ENCODE measurements around the gene FSTL1.
A peak's percentile ranks its signal among the peaks of the same experiment; 100 is the strongest.

Gene FSTL1, protein sequence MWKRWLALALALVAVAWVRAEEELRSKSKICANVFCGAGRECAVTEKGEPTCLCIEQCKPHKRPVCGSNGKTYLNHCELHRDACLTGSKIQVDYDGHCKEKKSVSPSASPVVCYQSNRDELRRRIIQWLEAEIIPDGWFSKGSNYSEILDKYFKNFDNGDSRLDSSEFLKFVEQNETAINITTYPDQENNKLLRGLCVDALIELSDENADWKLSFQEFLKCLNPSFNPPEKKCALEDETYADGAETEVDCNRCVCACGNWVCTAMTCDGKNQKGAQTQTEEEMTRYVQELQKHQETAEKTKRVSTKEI

DNA sequence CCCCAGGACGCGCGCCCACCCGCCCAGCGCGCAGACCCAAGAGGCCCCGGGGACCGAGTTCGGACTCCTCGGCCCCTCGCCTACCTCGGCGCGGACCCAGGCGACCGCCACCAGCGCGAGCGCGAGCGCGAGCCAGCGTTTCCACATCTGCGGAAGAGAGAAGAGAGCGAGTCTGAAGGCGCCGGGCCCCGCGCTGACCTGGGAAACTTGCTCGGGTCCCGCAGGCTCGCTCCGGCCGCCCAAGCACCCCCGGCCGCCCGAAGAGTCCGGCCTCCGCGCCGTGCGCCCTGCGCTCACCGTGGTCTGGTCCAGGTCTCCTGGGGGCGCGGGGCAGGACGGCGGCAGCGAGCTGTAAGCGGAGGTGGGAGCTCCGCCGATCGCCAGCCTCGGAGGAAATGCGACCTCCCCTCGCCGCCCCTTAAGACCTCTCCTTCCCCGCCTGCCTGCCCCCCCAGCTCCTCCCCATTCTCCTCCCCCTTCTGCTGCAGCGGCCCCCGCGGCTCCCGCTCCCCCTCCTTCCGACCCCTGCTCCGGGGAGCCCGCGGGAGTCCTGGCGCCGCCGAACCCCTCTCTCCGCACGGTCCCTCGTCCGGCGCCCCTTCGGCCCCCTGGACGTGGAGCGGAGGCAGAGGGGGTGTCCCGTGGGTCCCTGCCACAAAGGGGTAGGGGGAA is at the start of gene FSTL1:
TSS of gene FSTL1 (minus strand) at position 393 of the 672 bp plus-strand sequence. CDS start at position 147, 246 bp downstream.
- peak; percentile 91 for DNase-seq

DNA sequence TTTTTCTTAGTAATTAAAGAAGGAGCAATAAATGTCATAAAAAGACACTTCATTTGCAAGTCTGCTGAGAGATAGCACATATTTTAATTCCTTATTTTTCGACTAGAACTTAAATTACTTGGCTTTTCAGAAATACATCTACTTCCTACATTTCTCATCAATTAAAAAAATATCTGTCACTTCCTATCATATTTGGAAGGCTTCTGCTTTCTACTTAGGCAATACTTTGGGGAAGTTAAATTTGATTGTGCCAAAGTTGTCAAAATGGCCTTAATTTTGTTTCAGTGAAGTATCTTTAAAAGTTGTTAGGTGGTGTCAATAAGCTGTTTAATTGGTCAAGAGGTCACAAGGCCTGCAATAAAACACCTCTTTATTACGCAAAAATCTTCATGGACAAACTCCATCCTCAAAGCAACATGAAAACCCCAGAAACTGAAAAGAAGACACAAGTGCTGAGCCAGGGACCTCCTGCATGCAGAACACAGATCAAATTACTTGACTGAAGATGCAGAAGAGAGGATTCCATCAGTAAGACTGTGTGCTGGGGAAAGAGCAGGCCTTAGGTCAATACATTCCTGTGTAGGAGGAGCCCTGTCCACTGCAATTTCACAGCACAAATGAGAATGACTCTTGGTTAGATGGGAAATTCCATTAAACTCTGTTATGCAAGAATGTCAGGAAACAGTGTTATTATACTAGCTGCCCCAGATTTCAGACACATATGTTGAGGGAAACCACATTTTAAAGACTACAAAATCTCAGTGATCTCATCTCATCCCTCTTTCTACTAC is 48.0 kb upstream of the FSTL1 start:
- DNase-seq, result peak; percentile 57

DNA sequence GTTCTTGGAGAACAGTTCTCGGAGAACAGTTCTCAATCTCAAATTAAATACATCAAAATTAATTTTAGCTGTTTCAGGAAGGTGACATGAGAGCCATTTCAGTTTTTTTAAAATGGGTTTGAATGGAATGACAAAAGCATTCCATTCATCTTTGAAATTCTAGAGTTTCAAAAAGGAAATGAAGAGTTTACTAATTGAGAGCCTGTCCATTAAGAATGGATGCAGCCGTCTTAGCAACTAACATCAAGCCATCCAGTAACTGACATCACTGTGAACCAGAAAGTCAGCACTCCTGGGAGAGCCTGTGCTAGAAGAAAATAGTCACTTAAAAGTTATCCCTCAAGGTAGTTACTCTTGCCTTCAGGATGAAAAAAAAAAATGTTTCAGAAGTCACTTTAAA is 47.0 kb upstream of the FSTL1 start:
- DNase-seq, result no peak

DNA sequence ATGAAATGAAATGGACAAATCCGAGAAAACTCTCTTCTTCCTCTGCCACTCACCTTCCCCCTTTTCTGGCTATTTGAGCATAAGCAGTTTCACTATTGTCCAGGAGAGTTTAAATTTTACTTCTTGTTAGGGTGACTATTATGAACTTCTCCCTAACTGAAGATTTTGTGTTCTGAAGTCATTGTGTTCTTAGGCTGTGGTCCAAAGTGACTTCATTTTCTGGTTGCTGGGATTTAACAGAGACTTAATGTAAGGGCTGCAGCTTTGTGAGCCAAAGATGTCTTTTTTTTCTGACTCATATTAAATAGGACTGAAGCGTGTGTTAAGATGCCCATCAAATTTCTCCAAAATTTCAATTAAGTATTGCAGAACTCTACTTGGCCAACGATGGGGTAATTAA is 46.5 kb upstream of the FSTL1 start:
- DNase-seq, result peak; percentile 49

DNA sequence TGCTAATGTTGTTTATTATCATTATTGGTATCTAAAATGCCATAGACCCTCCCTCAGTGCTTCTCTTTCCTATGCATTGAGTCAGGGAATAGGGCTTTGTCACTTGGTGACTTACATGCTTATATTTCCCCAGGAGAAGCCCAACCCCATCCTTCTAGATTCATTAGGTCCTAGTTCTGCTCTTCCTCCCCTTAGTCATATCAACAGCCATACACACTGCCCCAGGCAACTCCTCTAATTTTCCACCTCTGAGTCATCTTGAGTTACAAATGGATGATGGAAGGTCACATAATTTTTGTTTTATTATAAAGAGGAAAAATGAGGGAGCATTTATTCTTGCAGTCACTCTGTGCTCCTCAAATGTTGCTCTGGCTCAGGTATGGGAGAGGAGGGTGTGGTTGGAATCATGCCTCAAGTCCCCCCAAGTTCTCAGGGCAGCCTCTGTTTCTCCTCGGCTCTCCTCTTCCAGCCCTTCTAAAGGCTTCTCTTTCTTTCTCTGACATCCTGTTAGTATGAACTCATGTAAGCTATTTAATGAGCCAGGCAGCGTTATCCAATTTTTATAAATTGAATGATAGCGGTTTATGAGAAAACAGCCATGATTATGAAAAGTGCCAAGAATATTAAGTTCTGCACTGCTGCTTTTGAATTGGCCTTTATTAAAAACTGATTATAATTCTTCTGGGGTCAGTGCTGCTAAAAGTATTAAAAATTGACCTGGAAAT is 45.6 kb upstream of the FSTL1 start:
- no peak for DNase-seq

DNA sequence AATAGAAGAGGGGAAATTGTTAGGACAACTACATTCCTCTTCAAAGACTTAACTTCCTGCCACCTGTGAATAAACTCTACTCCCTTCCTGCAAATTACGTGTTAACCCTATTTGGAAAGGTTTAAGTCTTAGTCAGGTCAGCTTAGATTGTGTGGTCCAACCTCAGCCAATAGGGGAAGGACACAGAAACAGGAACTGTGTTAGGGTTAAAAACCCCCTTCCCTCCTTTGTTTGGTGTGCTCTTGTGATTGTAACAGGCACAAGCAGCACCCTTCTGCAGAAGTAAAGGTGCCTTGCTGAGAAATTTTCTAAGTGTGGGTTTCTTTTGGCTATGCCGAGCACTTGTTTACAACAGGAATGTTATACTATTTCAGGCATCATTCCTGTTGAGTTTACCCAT is 45.0 kb upstream of the FSTL1 start:
- DNase-seq, result no peak

DNA sequence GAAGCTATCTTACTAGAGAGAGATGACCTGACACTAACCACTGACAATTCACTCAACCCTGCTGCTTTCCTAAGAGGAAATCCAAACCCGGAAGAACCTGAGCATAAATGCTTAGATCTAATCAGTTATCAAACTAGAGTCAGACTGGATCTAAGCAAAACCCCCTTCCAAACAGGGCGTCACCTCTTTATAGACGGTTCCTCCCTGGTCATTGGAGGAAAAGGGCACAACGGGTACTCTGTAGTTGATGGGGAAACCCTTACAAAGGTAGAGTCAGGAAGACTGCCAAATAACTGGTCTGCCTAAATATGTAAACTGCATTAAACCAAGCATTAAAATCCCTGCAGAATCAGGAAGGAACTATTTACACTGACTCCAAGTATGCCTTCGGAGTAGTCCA is 41.3 kb upstream of the FSTL1 start:
- no peak for DNase-seq

DNA sequence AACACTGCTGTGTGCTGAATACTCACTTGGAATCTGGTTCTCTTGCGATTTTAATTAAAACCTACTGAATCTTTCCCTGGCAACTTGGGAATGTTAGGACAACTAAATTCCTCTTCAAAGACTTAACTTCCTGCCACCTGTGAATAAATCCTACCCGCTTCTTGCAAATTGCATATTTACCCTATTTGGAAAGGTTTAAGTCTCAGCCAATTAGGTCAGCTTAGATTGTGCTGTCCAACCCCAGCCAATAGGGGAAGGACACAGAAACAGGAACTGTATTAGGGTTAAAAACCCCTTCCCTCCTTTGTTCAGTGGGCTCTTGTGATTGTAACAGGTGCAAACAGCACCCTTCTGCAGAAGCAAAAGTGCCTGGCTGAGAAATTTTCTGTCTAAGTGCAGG is 38.6 kb upstream of the FSTL1 start:
- DNase-seq, result no peak

DNA sequence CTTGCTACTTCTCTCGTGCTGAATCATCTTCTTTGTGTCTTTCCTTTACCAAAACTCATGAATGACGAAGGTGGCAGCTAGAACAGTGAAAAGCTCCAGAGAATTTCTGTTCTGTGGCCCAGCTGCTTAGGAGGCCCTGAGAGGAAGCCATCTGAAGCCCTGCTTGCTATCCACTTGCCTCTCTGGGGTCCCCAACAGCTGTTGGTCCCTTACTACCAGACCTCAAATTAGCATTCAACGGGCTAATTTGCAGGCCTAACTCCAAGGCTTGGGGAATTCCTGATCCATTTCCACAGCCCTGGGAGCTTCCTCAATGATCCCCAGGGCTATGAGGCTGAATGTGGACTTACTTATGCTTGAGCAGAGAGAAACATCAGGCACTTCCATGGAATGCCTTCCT is 37.5 kb upstream of the FSTL1 start:
- no peak for DNase-seq

DNA sequence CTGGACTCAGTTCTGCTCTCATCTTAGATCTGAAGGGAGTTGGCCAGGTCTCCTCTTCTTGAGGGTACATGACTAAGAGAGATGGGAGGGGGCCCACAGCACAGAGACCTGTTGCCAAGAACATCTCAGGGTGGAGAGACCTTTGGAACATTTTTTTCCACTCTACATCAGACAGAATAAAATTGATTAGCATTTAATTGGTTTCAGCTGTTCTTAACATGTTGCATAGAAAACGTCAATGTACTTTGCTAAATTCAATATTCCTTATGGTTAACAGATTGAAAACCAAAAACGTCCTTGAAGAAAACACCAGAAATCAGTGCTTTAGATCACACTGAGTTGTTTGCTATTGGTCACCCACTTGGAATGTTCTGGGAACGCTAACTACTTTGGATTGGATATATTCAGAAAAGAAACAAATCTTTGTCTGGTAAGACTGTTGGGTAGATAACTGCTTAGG is 36.4 kb upstream of the FSTL1 start:
- peak; percentile 80 for DNase-seq

DNA sequence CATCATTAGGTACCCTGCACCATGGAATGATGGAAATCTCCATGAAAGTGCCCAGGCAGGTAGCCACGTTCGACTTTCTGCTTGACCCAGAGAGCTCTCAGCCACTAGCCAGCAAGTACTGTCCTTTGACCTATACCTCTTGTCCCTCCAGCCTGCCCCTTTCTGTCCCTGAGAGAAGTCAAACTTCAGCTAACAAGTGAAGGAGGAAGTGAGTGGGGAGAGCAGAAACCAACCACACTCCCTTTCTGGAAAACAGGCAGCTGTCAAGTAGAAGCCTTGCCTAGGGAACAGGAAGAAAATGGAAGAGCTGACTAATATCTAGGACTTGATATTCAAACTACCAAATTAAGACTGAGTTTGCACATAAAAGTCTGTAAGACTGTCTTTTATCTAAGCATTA is 30.3 kb upstream of the FSTL1 start:
- DNase-seq, result no peak

DNA sequence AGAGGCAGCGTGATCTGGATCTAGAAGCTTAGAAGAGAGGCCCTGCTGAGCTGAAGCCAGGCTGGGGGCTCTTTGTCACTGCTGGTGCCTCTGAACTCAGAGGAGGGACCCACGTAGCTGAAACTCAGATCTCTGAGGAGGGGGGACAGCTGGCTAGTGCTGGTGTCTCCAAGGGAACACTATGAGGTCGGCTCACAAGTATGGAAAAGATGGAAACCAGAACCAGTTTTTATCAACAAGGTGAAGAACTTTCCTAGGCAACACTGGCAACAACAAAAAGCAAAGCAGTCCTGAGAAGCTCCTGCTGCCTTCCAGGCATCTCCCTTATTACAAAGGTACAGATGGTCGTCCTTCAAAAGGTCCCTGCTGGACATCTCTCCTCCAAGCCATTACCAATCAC is 27.0 kb upstream of the FSTL1 start:
- no peak for DNase-seq

DNA sequence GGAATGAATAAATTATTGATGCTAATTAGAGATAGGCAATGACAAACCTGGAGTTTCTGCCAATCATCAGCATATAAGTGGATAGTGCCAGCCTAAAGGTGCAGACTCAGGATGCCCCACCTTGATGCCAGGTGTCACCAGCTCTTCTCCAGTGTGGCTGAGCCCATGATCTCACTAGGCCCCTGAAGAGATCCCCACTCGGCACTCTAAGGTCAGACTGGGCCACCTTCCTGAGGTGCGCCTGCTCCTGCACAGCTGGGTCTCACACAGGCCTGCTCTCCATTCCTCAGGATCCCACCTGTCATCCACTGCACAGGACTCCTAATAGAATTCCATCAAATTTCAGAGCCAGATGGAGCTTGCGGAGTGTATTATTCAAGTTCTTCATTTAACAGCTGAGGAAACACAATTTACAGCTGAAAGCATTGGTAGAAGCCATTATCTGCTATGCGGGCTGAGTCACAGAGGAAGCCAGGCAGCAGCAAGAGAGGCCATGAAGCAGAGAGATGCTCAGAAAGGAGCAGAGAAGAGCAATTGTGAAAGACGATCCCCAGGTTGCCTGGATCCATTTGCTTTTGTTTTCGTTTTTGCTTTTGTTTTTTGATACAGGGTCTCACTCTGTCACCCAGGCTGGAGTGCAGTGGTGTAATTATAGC is 25.1 kb upstream of the FSTL1 start:
- DNase-seq, result no peak

DNA sequence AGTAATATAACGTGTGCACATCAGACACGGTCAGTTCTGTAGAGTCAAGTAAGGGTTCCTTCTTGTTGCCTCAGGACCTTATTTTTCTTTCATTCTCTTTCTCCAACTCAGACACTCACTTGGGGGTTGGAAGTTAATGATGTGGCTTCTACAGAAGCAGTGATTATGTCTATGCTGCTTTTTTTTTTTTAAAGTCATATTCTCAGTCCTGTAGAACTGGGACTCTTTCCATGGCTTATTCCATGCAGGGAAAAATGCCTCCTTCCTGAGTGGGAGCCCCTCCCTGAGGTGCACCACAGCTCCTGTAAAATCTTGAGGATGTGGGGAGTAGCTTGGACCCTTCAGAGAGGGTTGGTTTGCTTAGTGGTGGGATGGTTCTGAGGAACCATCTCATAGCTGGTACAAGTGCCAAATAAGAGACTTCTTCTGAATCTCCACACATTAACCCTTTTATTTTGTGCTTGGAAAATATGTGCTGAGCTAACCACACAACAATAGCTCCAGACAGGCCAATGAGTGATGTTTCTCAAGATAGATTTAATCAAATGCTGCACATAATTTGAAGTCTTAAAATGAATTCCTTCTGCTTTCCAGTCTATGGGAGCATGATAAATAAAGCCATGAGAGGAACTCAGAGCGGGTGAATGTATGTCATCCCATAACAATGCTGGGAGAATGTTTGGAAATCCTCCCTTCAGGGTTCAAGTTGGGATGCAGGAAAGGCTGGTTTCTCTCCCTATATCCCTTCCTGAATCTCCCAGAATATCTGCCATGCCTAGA is 23.3 kb upstream of the FSTL1 start:
- DNase-seq, result no peak

DNA sequence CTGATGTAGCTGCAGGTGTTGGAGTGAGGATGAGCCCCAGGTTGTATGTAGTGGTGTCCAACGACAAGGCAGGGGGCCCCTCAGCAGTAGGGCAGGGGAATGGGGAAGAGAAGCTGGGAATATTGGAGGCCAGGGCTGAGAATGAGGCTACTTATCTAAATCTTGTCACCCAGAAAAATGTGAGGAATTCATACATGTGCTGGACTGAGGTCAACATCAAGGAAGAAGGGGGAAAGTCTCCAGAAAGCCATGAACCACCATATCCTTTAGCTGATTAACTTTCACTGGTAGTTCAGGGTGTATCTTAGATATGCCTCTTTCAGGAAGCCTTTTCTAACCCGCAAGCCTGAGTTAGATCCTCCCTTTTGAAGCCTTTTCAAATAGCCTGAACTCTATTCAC is 22.6 kb upstream of the FSTL1 start:
- no peak for DNase-seq

DNA sequence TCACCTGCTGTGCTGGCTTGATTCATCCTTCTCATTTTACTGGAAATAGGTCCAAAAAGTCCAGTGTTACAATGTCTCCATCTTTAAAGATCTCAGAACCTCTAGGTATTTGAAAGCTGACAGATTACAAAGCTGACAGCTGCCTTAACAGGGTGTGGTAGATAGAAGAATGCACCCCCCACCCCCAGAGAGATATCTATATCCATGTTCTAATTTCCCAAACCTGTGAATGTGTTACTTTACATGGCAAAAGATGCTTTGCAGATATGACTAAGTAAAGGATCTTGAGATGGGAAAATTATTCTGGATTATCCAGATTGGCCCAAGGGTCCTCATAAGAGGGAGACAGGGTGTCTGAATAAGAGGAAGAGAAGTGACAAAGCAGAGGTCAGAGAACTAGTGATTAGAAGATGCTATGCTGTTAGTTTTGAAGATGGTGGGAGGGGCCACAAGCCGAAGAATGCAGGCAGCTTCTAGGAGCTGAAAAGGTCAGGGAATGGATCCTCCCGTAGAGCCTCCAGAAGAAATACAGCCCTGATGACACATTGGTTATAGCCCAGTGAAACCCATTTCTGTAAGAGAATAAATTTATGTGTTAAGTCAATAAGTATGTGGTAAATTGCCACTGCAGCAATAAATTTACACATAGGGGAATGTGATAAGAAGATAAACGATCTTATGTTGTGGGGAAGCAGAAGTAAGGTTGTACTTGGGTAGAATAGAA is 21.5 kb upstream of the FSTL1 start:
- no peak for DNase-seq

DNA sequence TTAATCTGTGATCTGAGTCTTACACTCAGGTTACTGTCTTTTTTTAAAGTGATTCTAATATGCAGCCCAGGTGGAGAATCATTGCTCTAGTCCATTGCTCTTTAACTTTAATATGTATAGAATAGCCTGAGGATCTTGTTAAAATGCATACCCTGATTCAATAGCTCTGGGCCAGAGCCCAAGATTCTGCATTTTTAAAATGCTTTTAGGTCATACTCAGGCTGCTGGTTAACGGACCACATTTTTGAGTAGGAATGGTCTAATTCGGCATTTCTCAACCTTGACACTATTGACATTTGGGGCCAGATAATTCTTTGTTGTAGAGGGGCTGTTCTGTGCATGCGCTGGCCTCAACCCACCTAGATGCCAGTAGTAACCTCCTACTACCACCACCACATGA is 20.9 kb upstream of the FSTL1 start:
- DNase-seq, result no peak

DNA sequence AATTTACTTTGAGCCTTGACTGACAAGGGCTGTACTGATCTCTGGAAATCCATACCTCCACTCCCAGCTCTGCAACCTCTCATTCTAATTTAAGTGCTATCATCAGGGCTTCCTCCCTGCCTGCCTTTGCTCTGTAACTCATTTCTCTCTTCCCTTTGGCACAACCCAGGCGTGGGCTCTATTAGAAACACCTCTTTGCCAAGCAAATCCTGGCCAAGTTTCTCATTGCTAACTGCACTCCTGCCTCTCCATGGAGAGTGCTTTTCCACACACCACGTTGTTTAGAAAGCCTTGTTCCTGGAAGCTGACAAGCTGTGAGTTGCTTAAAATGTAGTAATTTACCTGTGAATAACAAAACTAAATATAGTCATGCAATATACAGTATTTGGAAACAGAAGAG is 20.1 kb upstream of the FSTL1 start:
- DNase-seq, result peak; percentile 48

DNA sequence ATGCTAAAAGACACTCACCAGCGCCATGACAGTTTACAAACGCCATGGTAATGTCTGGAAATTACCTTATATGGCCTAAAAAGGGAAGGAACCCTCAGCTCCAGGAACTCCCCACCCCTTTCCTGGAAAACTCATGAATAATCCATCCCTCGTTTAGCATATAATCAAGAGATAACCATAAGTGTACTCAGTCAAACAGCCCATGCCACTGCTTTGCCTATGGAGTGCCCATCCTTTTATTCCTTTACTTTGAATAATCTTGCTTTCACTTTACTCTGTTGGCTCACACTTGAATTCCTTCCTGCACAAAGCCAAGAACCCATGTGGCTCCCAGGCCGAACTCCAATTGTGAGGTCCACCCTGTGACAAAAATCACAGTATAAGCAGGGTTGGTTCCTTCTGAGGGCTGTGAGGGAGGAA is 19.1 kb upstream of the FSTL1 start:
- no peak for DNase-seq

DNA sequence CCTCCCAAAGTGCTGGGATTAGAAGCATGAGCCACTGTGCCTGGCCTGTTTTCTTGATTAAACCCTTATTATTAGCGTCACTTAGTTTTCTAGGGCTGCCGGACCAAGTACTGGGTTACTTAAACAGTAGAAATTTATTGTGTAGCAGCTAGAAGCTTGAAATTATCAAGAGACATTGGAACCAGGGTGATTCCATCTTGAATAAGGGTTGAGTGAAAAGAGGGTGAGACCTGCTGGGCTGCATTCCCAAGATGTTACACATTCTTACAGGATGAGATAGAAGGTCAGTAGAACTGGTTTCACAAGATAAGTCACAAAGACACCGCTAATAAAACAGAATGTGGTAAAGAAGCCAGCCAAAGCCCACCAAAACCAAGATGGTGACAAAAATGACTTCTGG is 18.6 kb upstream of the FSTL1 start:
- no peak for DNase-seq

Measured in right hindlimb (tissue), 1 donor.